Measurements from ENCODE around the gene ID3.

- TF ChIP-seq, protein P1, sequence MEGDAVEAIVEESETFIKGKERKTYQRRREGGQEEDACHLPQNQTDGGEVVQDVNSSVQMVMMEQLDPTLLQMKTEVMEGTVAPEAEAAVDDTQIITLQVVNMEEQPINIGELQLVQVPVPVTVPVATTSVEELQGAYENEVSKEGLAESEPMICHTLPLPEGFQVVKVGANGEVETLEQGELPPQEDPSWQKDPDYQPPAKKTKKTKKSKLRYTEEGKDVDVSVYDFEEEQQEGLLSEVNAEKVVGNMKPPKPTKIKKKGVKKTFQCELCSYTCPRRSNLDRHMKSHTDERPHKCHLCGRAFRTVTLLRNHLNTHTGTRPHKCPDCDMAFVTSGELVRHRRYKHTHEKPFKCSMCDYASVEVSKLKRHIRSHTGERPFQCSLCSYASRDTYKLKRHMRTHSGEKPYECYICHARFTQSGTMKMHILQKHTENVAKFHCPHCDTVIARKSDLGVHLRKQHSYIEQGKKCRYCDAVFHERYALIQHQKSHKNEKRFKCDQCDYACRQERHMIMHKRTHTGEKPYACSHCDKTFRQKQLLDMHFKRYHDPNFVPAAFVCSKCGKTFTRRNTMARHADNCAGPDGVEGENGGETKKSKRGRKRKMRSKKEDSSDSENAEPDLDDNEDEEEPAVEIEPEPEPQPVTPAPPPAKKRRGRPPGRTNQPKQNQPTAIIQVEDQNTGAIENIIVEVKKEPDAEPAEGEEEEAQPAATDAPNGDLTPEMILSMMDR (IDR thresholded peaks at IDR 0.05) = no peak
- no peak for TF ChIP-seq POLR2A (IDR thresholded peaks at IDR 0.05)
Observed at GRCh38 chr1:23590058-23590783, 30.9 kb upstream of the ID3 start.

All from Peyer's patch (tissue), 4 donors.